Astrocyte (in vitro differentiated cells and primary cell): Measurements from ENCODE around the gene FXYD4.

Experiments
- CTCF ChIP-seq: IDR thresholded peaks from 2 replicates; pipeline ENCODE4 v1.5.1; 2011; ENCODE audit warnings: low read depth, mild to moderate bottlenecking, inconsistent platforms, low read length, moderate library complexity; ENCODE audit not compliant: insufficient read depth
- EZH2 ChIP-seq: IDR thresholded peaks from 2 replicates; pipeline ENCODE4 v1.6.1; 2012; ENCODE audit warnings: mild to moderate bottlenecking, low read length, inconsistent platforms; ENCODE audit not compliant: insufficient read depth

GRCh38 chr10:43336061-43336460 lies 35.4 kb upstream of the FXYD4 start:
- TF ChIP-seq CTCF = no peak
- TF ChIP-seq EZH2 = no peak
